8988T (cell line): ENCODE measurements around the gene FAXDC2.
A peak's percentile ranks its signal among the peaks of the same experiment; 100 is the strongest.

Source experiments
- DNase-seq: peaks from one replicate; pipeline ENCODE4 v3.0.0; 2011

FAXDC2 gene, protein sequence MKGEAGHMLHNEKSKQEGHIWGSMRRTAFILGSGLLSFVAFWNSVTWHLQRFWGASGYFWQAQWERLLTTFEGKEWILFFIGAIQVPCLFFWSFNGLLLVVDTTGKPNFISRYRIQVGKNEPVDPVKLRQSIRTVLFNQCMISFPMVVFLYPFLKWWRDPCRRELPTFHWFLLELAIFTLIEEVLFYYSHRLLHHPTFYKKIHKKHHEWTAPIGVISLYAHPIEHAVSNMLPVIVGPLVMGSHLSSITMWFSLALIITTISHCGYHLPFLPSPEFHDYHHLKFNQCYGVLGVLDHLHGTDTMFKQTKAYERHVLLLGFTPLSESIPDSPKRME

DNA sequence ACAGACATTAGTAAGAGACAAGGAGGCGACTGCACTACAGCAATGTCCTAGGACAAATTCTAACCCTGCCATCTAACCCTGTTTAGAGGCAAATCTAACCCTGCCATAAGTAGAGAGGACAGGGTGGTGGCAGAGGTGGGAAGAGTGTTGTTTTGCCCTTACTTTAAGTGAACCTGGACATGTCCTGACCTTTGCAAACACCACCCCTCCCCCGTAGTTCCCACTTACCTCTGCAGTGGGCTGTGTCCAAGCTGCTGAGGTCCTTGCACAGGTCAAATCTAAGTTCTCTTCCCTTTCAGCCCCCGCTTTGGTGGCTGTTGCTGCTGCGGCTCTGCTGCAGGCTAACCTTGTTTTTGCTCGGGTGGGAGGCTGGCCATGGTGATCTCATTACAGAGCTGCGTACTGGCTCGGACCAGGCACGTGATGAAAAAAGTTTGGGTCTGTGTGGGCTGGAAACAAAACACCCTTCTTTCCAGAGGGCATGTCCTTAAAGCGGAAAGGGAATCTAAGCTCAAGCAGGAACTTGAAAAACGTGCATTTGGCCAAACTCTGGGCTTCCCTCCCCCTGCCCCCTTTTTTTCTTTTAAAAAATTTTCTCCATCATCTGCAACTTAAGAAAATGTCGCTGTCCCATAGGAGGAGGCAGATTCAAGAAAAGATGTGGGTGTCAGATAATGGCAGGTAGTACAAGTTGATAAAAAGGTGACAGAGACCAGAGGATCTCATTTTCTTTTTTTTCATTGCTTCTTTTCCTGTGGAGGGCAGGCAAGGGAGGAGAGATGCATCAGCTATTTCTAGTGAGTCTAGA, at the start of gene FAXDC2:
TSS of gene FAXDC2 (minus strand) at position 349 of the 808 bp plus-strand sequence. CDS start 12,425 bp downstream, outside the sequence.
- DNase-seq, result no peak

DNA sequence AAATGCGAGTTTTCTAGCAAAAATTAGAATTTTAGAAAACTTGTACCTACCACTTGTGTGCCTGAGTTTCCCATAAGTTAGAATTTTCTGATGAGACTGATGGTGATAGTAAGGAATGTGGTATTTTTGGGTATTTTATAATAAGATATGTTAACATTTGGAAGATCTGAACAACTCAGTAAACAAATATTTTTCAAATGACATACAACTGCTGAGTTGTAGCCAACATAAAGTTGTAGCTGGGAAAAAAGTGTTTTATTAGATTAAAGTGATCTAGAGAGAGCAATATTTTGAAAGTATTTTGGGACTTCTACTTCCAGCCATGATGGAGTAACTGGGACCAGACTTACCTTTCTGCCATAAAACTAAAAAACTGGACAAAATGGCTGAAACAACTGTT, 49.7 kb upstream of the FAXDC2 start:
- no peak for DNase-seq

DNA sequence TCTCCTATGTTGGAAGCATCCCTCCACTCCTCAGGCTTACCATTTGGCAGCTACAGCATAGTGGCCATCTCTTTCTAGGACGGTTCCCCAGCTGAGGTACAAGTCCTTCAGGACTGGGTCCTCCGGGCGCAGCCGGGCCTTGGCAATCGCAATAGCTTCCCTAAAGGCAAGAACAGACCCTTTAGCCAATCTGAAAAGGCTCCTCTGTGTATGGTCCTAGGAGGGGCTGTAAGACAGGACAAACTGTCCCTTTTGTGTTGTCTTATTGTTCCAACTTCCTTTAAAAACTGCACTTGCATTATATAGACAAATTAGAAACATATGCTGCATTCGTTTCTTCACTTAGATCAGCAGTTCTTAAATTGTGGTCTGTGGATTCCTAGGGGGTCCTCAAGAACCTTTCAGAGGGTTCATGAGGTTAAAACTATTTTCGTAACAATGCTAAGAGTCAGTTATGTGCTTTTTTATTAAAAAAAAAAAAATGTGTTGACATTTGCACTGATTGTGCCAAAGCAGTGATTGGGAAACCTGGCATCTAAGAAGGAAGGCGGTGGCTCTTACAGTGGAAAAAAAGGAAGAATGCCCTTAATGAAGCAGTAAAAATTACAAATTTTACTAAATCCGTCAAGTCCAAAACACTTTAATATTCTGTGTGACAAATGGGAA, 48.9 kb upstream of the FAXDC2 start:
- no peak for DNase-seq

DNA sequence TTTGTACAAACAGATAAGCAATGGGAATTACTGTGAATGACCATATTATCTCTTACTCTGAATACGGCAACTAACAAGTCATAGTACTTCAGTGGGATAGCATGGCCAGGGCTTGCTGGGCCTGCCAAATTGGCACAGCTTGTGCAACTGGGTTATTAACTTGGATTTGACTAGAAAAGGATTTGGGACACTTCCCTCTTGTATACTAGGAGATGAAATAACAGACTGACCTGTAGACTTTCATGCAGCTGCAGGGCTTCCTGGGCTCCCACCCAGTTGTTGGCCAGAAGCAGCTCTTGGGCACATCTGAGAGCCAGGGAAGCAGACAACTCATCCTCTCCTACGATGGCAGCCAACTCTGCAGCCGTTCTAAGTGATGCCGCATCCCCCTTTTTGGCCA, 47.8 kb upstream of the FAXDC2 start:
- DNase-seq, result no peak

DNA sequence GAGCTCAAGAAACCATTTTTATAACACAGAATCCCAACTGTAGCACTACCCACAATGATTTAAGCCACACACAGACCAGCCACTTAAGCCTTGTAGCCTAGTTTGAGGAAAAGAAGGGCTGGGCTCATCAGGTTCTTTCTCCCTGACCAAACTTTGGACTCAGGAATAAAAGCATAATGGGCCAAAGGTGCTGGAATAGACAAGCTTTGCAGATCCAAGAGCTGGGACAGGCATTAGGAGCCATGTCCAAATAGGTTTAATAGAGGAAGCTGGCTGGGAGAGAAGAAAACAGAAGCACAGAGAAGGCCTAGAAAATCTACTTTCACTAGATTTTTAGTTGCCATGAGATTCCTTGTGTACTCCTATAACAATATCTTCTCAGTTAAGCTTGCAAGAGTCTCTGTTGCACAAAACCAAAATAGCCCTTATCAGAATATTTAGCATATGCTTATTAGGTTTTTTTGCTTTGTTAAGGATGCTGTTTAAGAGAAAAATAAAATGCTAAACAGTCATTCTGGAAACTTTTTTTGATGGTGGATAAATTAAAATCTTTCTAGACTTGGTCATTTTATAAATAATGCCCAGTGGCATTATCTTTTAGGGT, 46.3 kb upstream of the FAXDC2 start:
- no peak for DNase-seq

DNA sequence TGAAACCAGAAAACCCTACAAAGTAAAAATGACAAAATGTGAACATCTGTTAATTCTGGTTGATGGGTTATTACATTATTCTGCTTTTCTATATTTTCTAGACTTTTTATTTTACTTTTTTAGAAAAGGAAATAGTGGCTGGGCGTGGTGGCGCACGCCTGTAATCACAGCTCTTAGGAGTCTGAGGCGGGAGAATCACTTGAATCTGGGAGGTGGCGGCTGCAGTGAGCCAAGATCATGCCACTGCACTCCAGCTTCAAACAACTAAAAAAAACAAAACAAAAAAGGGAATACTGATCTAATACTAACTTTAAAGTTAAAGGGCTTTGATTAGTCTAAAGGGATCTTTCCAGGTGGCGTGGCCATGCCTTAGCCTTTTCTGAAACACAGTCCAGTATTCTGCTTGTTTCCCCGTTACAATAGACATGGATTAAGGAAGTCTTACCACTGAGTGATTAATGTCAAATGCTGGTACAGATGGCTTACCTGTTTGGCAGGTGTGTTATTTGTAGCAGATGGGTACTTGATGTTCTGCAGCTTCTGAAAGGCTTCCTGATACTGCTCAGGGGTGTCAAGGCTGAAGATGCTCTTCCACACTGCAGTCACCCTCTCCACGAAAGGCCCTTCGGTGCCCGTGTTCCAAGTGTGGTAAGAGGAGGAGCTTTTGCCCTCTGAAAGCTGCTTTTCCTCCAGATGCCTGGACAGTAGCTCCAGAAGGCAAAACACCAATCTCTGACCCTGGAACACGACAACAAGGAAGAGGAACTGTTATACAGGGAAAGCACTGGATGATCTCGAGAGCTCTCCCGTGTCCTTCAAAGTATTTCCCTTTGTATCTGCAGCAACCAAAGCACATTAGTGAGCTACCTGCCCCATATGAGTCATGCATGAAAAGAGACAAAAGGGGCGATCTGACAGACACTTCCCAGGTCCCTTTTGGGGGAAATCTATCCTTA, 45.5 kb upstream of the FAXDC2 start:
- no peak for DNase-seq

DNA sequence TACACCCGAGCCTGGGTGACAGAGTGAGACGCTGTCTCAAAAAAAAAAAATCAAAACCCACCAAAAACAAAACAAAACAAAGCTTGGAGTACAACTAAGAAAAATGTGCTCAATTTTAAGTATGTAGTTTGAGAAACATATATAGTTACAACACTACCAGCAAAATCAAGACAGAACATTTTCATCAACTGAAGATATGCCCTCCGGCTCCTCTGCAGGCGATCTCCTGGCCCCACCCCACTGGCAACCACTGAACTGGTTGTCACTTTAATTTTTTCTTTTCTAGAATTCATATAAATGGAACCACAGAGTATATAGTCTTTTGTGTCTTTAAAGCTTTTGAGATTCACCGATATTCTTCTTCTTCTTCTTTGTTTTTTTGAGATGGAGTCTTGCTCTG, 43.0 kb upstream of the FAXDC2 start:
- no peak for DNase-seq

DNA sequence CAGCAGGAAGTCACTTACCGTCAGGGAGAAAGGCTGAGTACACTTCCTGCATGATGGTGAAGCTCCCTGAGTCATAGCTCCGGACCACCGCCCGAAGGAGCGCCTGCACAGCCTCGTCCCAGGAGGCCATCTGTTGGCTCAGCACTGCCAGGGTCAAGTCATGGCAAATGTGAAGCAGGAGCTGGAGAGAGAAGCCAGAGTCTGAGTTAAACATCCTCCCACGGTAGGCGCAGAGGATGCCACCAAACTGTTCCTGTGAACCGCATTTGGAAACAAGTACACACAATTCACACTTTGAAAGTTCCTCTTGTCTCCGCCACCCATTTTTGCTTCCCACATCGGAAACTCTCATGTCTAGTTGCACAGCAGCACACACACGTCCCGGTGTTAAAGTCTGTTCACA, 42.0 kb upstream of the FAXDC2 start:
- DNase-seq, result no peak

DNA sequence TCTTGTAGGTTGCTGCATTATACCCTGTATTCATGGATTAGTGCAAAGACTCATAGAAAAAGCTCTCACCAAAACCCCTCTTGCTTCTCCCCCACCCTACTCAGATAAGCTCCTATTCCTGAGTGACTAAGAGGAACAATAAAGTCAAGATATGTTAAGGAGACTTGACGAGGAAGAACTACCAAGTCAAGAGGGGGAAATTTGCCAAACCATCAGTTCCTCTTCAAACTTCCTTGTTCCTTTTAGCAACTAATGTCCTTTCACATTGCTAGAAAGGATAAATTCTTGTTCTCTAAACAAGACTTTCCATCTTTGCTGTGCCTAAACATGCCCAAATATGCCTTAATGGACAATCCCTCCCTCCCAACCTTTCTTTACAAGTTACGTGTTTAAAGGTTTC, 35.0 kb upstream of the FAXDC2 start:
- DNase-seq, result no peak

DNA sequence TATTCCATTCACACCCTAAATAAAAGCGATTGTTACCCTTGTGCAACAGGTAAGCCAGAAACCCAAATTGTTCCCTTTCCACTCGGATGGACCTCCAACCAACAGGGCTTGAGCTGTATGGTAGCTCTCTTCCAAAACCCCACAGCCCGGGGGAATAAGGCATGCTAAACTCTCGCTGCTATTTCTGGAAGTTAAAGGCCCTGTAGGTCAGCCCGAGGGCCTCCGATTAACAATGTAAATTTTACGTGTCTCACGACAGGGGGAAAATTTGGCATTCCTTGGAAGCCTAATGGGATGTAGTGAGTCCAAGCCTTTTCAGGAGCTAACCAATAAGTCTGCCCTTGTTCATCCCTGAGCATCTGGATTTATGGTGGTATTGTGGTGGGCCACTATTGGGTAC, 34.0 kb upstream of the FAXDC2 start:
- DNase-seq, result no peak

DNA sequence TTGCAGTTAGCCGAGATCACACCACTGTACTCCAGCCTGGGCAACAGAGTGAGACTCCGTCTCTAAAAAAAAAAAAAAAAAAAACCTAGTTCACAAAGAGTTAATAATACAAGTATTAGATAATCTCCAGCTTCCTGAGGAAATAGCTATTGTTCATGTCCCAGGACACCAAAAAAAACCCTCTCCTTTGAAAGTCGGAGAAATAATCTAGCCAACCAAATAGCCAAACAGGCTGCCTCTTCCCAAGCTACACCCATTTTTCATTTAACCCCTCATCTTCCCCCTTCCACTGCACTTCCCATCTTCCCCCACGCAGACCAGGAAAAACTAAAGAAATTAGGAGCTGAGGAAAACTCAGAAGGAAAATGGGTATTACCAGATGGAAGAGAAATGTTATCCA, 31.6 kb upstream of the FAXDC2 start:
- no peak for DNase-seq

DNA sequence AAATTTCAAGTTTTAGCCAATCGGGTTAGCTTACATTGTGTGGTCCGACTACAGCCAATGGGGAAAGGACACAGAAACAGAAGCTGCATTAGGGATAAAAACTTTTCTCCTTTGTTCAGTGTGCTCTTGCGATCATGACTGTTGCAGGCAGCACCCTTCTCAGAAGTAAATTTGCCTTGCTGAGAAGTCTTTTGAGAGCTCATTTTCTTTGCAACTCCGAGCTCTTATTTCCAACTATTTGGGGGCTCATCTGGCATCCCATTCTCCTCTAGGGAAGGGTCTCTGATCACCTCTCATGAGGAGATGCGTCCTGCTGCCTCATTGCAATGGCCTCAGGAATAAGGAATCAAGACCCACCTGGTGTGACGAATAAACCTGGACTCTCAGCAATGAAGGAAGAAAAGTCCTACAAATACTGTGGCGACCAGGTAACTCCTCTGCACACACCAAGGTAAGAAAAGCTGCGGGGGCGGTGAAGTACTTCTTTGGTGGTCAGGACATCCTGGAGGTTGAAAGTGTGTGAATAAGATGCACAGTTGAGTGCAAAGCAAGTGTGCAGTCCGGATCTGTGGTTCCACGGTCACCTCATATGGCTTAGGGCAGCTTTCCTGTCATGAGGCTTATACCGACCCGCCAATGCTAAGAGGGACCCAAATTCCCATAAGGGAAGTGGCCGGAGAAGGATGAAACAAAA, 28.4 kb upstream of the FAXDC2 start:
- no peak for DNase-seq

DNA sequence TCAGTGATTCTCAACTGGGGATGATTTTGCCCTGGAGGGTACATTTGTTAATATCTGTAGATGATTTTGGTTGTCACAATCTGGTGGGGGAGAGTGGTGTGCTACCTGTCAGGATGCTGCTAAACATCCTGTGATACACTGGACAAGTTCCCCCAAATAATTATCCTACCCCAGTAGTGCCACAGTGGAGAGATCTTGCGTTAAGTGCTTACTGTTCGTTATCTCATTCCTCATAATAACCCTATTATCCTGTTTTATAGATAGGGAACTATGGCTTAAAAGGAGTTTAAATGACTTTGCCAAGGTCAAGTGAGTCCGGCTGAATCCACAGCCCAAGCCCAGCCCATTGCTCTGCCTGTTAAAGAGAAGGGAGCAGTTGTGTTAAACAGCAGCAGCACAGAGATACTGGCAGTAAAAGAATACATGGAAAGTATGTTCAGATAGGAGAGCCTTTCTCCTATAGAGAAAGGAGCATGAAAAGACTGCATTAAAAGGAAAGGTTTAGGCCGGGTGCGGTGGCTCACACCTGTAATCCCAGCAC, 23.5 kb upstream of the FAXDC2 start:
- no peak for DNase-seq

DNA sequence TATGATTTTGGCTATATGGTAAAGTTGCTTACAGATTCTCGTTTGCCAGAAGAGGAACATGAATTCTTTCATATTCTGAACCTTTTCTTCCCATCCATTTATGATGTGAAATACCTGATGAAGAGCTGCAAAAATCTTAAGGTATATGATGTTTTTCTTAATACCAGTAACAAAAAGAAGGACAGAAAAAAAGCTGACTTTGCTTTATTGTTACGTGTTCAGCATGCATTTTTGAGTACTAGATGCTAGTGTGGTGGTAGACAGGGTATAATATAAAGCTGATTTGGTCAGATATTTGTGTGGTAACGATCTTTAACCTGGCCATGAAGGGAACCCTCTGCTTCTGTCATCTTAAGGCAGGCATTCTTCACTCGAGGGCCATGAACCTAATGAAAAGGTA, 21.3 kb upstream of the FAXDC2 start:
- DNase-seq, result no peak

DNA sequence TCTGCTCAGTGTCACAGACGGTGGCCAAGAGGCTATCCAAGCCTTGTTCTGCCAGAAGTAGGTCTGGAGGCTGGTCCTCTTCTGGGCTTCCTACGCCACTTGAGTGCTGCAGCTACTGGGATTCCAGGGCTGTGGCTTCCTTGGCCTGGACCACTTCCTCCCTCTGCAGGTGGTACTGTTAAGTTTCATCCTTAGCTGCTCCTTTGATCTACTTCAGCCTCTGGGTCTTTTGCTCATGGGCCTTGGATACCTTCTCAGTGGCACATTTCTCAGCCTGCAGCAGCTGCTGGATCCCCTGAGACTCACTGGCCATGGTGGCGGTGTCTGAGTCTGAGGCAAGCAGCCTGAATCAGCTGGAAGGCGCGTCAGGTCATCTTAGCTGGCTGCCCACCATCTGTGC, 18.3 kb upstream of the FAXDC2 start:
- peak; percentile 40 for DNase-seq

DNA sequence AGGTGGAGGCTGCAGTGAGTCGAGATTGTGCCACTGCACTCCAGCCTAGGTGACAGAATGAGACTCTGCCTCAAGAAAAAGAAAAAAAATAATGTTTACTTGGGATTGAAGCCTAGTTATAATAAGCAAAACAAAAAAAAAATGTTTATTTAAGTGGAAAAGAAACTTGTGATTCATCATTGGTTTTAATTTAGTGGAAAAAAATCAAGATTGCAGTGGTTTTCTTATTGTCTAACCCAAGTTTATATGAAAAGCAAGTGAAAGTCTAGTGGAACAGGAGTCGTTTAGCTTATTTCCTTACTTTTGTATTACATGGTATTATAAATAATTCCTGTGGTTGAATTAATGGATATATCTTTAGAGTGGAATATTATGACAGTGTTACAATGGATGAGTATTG, 16.4 kb upstream of the FAXDC2 start:
- DNase-seq, result no peak

DNA sequence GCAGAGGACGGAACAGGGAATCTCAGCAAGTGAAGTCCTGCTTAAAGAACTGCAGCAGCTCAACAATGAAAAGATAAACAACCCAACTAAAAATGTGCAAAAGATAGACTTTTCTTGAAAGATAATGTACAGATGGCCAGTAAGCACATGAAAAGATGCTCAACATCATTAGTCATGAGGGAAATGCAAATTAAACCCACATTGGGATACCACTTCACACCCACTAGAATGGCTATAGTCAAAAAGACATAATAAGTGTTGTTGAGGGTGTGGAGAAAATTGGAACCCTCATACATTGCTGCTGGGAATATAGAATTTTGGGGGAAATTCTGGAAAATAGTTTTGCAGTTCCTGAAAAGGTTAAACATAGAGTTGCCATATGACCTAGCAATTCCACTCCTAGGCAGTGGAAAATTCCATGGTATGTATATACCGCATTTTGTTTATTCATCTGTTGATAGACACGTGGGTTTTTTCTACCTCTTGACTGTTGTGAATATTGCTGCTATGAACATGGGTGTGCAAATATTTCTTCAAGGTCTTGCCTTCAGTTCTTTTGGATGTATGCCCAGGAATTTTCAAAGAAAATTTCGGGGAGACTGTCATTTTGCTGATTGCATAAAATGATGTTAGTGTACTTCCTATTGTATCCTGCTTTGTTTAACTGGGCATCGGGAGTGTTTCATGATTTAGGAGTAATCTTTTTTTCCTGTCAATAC, 15.2 kb upstream of the FAXDC2 start:
- no peak for DNase-seq

DNA sequence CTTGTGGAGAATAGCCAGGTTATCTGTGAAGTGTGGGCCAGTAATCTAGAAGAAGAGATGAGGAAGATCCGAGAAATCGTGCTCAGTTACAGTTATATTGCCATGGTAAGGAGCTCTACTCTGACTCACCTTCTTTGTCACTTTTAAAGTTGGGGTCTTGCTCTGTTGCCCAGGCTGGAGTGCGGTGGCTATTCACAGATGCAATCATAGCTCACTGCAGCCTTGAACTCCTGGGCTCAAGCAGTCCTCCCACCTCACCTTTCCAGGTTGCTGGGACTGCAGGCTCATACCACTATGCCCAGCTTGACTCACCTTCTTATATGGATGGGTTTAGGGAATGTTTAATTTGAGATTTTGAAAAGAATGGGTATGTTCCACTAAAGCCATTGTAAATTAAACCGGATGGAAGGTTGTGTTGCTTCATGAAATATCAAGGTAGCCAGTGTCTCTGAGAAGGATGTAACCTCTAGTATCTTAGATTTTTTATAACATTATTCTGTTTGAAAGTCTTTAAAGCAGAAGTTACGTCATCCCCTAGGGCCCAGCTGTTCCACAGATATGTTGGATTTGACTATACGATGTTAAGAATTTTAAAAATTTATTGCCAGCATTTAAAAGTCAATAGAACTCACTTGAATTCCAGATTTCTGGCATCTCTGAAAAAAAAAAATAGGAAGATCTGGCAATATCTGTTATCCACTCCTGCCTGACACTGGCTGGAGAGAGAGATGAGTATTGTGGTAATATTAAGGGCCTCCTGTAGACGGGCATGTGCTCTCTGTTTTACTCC, 13.1 kb upstream of the FAXDC2 start:
- no peak for DNase-seq

DNA sequence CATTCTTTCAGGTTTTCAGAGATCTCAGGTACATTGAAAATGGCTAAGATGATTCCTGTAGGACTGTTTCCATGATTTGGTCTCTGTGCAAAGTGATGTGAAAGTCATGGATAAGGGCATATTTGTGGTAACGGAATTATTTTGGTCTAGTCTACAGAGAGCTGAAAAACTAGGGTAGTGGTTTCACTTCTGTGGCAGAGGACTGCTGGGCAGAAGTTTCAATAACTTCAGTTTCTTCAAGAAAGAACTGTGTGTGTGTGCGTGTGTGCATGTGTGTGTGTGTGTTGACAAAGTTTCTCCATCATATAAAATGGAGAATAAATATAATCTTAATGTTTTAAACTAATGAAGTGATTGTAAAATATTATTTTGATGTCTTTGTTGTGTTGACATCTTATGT, 12.4 kb upstream of the FAXDC2 start:
- no peak for DNase-seq

DNA sequence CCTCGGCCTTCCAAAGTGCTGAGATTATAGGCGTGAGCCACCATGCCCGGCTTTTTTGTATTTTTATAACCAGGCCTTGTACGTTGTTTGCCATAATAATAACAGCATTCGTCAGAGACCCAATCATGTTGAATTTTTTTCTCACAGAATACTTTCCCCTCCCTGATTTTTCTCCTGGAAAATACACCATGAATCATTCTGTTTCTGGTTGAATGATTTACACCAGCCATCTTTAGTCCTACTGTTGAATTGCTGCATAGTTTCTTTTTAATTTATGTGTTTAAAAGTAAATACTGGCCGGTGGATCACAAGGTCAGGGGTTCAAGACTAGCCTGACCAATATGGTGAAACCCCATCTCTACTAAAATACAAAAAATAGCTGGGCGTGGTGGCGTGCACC, 11.5 kb upstream of the FAXDC2 start:
- no peak for DNase-seq
